Testis (tissue), 3 donors: ENCODE measurements around the gene SPRR2G. TPM values are rescaled to one million over a fixed set of nuclear protein-coding genes. Genes with fewer than 3 reads are reported as not detected.
"Not testable (repeated sequence)": the region's sequence is repeated elsewhere in the genome, so short reads cannot be mapped to it uniquely, and the experiment has no call there.

Source experiments
- DNase-seq: peaks from one replicate; pipeline ENCODE4 v3.0.0-alpha.2; 2019
- H3K27ac ChIP-seq, 2 donors: fragments of 200-600 bp; sonication (generic); one replicate each; pipeline ENCODE4 v1.5.1; 2019
- H3K27me3 ChIP-seq: fragments of 200-600 bp; sonication (generic); one replicate; pipeline ENCODE4 v1.5.1; 2019
- H3K36me3 ChIP-seq: fragments of 200-600 bp; sonication (generic); one replicate; pipeline ENCODE4 v1.5.1; 2017; ENCODE audit warnings: low read depth; ENCODE audit errors: missing control alignments
- H3K4me1 ChIP-seq: fragments of 200-600 bp; sonication (generic); one replicate; pipeline ENCODE4 v1.5.1; 2019
- H3K4me3 ChIP-seq, 2 donors: fragments of 200-600 bp; sonication (generic); one replicate each; pipeline ENCODE4 v1.5.1; 2017 to 2019
- H3K9me3 ChIP-seq: fragments of 200-600 bp; sonication (generic); one replicate; pipeline ENCODE4 v1.5.1; 2017
- POLR2A ChIP-seq: fragments of 450-650 bp; IDR thresholded peaks from one replicate; pipeline ENCODE4 v1.6.1; 2017; ENCODE audit warnings: antibody characterized with exemption, mild to moderate bottlenecking, moderate library complexity
- WGBS, 2 donors: methylation state at CpG; one replicate each; pipeline ENCODE4 v1.1.5; 2018; 5-methylcytosine and 5-hydroxymethylcytosine counted together
- intact Hi-C: fragments of 100-400 bp; cut with DNase I; formaldehyde crosslinking; loops from one replicate; pipeline ENCODE4 v1.15.1; 2023; ENCODE audit warnings: low total_unique reads
- polyA plus RNA-seq: library from polyadenylated mRNA; stranded (reverse); fragments of 350-450 nt; fragmentation: Illumina TruSeq; extraction: RNeasy Lipid Tissue Mini Kit (QIAGEN cat#74804); gene quantifications from one replicate; pipeline ENCODE4 v1.2.3, GENCODE V29; 2014; ENCODE audit warnings: low read depth, low replicate concordance; ENCODE audit not compliant: insufficient read depth
- small RNA-seq, 2 donors: library from RNA; depleted of rRNA; stranded (forward); fragments of <200 nt; gene quantifications; one replicate each; pipeline ENCODE3, GENCODE V24; 2016
- total RNA-seq, 2 donors: library from RNA; depleted of rRNA; stranded (reverse); fragments of >200 nt; gene quantifications; one replicate each; pipeline ENCODE4 v1.2.3, GENCODE V29; 2016
- TF ChIP-seq, protein P1 (sequence below), 3 experiments: fragments of 450-650 bp in 2 of 3; fragments of 200-600 bp in 1 of 3; sonication (generic) in 1 of 3; IDR thresholded peaks; one replicate each; pipeline ENCODE4 v1.5.1; 2016 to 2019; ENCODE audit warnings: antibody characterized with exemption in 3 of 3, mild to moderate bottlenecking in 2 of 3, moderate library complexity in 1 of 3

SPRR2G gene
- total and polyA plus RNA-seq, 3 donors from 2014 or later, result 1.9 TPM; not detected in 2

DNA sequence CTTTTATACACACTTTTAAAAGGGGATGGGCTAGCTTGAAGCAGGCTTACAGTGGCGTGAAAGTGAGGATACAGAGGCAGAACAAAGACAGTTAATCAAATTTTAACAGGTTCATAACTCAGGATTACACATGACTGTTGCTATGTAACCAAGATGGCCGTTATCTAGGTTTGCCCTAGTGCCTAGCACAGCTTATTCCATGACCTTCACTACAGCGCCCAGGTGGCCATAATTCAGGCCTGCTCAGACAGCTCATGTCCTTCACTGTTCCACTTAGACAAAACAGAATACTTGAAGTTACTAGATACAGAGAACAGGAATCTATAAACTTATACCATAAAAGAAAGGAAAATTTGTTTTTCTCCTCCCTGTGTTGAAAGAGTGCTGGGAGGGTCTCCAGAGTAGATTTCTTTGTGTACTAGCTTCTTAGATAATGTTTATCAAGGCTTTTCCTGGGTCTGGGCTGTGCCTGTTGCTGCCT is 31.2 kb downstream of the SPRR2G start:
- H3K27me3 ChIP-seq, result no peaks in the 10 kb centered on the region
- no peaks in the 10 kb centered on the region for H3K36me3 ChIP-seq
- intact Hi-C loops, result no loop called here
- H3K9me3 ChIP-seq, result no peaks in the 10 kb centered on the region
- peaks cover 6% of the 10 kb centered on the region for H3K4me1 ChIP-seq
- peak overlapping the region in 1 of 2 donors; percentile 48 for H3K27ac ChIP-seq
- WGBS, 2 donors, result 30 to 52% methylated on average over 3 of the region's 3 CpGs
- peak; percentile 25 for DNase-seq
- TF ChIP-seq, protein P1, sequence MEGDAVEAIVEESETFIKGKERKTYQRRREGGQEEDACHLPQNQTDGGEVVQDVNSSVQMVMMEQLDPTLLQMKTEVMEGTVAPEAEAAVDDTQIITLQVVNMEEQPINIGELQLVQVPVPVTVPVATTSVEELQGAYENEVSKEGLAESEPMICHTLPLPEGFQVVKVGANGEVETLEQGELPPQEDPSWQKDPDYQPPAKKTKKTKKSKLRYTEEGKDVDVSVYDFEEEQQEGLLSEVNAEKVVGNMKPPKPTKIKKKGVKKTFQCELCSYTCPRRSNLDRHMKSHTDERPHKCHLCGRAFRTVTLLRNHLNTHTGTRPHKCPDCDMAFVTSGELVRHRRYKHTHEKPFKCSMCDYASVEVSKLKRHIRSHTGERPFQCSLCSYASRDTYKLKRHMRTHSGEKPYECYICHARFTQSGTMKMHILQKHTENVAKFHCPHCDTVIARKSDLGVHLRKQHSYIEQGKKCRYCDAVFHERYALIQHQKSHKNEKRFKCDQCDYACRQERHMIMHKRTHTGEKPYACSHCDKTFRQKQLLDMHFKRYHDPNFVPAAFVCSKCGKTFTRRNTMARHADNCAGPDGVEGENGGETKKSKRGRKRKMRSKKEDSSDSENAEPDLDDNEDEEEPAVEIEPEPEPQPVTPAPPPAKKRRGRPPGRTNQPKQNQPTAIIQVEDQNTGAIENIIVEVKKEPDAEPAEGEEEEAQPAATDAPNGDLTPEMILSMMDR (IDR thresholded peaks at IDR 0.05), result no peak
- no peak for TF ChIP-seq POLR2A
- no peak overlapping the region for H3K4me3 ChIP-seq

GRCh38 chr1:153115264-153115663 is 35.4 kb downstream of the SPRR2G start:
- DNase-seq, H3K9me3 ChIP-seq, H3K27ac ChIP-seq, H3K27me3 ChIP-seq, H3K4me1 ChIP-seq, intact Hi-C loops, H3K4me3 ChIP-seq, H3K36me3 ChIP-seq: not testable (repeated sequence)

DNA sequence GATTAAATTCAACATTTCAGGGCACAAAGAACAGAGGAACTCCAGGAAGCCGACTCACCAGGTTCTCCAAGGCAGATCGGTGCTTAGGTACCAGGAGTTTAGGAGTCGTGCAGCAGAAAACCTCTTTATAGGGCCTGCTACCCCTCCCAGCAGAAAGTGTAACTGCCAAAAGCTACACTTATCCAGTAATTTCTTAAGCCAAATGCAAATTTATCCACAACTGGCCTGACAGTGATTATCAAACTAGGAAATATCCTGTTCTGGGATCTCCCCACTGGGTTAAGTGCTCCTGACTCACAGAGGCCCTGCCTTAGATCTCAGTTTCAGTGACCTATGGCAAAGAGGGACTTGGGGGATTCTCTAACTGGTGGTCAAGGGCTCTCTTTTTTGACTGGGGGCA is 37.3 kb downstream of the SPRR2G start, which contains the start of gene SPRR2F:
SPRR2F (minus strand) TSS at position 101 of the 400 bp plus-strand sequence. CDS start 783 bp downstream, outside the sequence.
- Histone ChIP-seq H3K27ac (no peak within 1 kb of the TSS), H3K9me3 (no peaks in the 10 kb centered on the region), H3K27me3 (no peaks in the 10 kb centered on the region), H3K4me1 (no peaks in the 10 kb centered on the region), H3K36me3 (no peaks in the 10 kb centered on the region), H3K4me3 (no peak within 1 kb of the TSS)
- 88 to 95% methylated on average over 3 of the region's 3 CpGs for WGBS, 2 donors
- no peak for TF ChIP-seq POLR2A
- TF ChIP-seq, protein P1 (IDR thresholded peaks at IDR 0.05), result no peak
- intact Hi-C loops, result no loop called here
- no peak for DNase-seq

GRCh38 chr1:153112454-153112853 is 38.2 kb downstream of the SPRR2G start:
- H3K4me3 ChIP-seq, H3K4me1 ChIP-seq, H3K27me3 ChIP-seq, H3K9me3 ChIP-seq, DNase-seq, H3K36me3 ChIP-seq, intact Hi-C loops, H3K27ac ChIP-seq: not testable (repeated sequence)
- WGBS, 2 donors, result 71 to 76% methylated on average over 5 of the region's 5 CpGs

- Histone ChIP-seq H3K4me3 (no peak overlapping the region), H3K27me3 (no peaks in the 10 kb centered on the region), H3K4me1 (no peaks in the 10 kb centered on the region), H3K27ac (no peak overlapping the region), H3K36me3 (no peaks in the 10 kb centered on the region), H3K9me3 (no peaks in the 10 kb centered on the region)
- no peak for DNase-seq
- no peak for TF ChIP-seq POLR2A
- TF ChIP-seq, protein P1 (IDR thresholded peaks at IDR 0.05), result no peak
- intact Hi-C loops, result no loop called here
- 90 to 94% methylated on average over 5 of the region's 5 CpGs for WGBS, 2 donors
Observed at GRCh38 chr1:153100245-153100644, 50.4 kb downstream of the SPRR2G start.

Small RNA genes within 50 kb of the gene (small RNA-seq; reads per million reads assigned to genes)
- gene SPRR2C, result 0 reads per million in 2 donors

Other genes with a start within 250 kb of the SPRR2G start
- not detected for gene IVL, start 242.3 kb downstream of the SPRR2G start, total RNA-seq
- gene IVL, start 242.3 kb downstream of the SPRR2G start, polyA plus RNA-seq, result not detected
- not detected for gene SPRR5, start 203.7 kb downstream of the SPRR2G start, total RNA-seq
- gene SPRR5, start 203.7 kb downstream of the SPRR2G start, polyA plus RNA-seq, result not detected
- gene SPRR4, start 180.2 kb downstream of the SPRR2G start, total RNA-seq, result 1 to 10 TPM in 1 of 2 donors, under 1 TPM in 1; 0.81 to 8.4 TPM
- gene SPRR4, start 180.2 kb downstream of the SPRR2G start, polyA plus RNA-seq, result 9.5 TPM
- gene SPRR1A, start 166.8 kb downstream of the SPRR2G start, total RNA-seq, result not detected
- gene SPRR1A, start 166.8 kb downstream of the SPRR2G start, polyA plus RNA-seq, result not detected
- not detected for gene SPRR3, start 149.1 kb downstream of the SPRR2G start, total RNA-seq
- not detected for gene SPRR3, start 149.1 kb downstream of the SPRR2G start, polyA plus RNA-seq
- gene SPRR1B, start 119.7 kb downstream of the SPRR2G start, total RNA-seq, result not detected
- not detected for gene SPRR1B, start 119.7 kb downstream of the SPRR2G start, polyA plus RNA-seq
- under 1 TPM in 1 of 2 donors, not detected in 1; 0.56 TPM for gene SPRR2D, start 109.8 kb downstream of the SPRR2G start, total RNA-seq
- 0.74 TPM for gene SPRR2D, start 109.8 kb downstream of the SPRR2G start, polyA plus RNA-seq
- not detected for gene SPRR2A, start 93.4 kb downstream of the SPRR2G start, total RNA-seq
- not detected for gene SPRR2A, start 93.4 kb downstream of the SPRR2G start, polyA plus RNA-seq
- under 1 TPM in 1 of 2 donors, not detected in 1; 0.62 TPM for gene SPRR2B, start 79.3 kb downstream of the SPRR2G start, total RNA-seq
- 12.4 TPM for gene SPRR2B, start 79.3 kb downstream of the SPRR2G start, polyA plus RNA-seq
- not detected for gene SPRR2E, start 56.4 kb downstream of the SPRR2G start, total RNA-seq
- 1.4 TPM for gene SPRR2E, start 56.4 kb downstream of the SPRR2G start, polyA plus RNA-seq
- gene SPRR2F, start 37.4 kb downstream of the SPRR2G start, total RNA-seq, result 1 to 10 TPM in 1 of 2 donors, not detected in 1; 4.9 TPM
- gene SPRR2F, start 37.4 kb downstream of the SPRR2G start, polyA plus RNA-seq, result 21.6 TPM
- 100 to 1,000 TPM; 124 to 467 TPM for gene LELP1, start 52.5 kb upstream of the SPRR2G start, total RNA-seq
- 847 TPM for gene LELP1, start 52.5 kb upstream of the SPRR2G start, polyA plus RNA-seq
- 1 to 10 TPM in 1 of 2 donors, under 1 TPM in 1; 0.31 to 2.8 TPM for gene PRR9, start 66.7 kb upstream of the SPRR2G start, total RNA-seq
- 3.5 TPM for gene PRR9, start 66.7 kb upstream of the SPRR2G start, polyA plus RNA-seq
- under 1 TPM; 0.25 to 0.31 TPM for gene LORICRIN, start 108.8 kb upstream of the SPRR2G start, total RNA-seq
- not detected for gene LORICRIN, start 108.8 kb upstream of the SPRR2G start, polyA plus RNA-seq
- not detected for gene PGLYRP3, start 162.1 kb upstream of the SPRR2G start, total RNA-seq
- 0.28 TPM for gene PGLYRP3, start 162.1 kb upstream of the SPRR2G start, polyA plus RNA-seq
- gene PGLYRP4, start 198.0 kb upstream of the SPRR2G start, total RNA-seq, result under 1 TPM in 1 of 2 donors, not detected in 1; 0.12 TPM
- 0.17 TPM for gene PGLYRP4, start 198.0 kb upstream of the SPRR2G start, polyA plus RNA-seq
- gene S100A9, start 207.0 kb upstream of the SPRR2G start, total RNA-seq, result 10 to 100 TPM in 1 of 2 donors, 1 to 10 TPM in 1; 4.6 to 10.7 TPM
- 36.6 TPM for gene S100A9, start 207.0 kb upstream of the SPRR2G start, polyA plus RNA-seq
- not detected for gene S100A12, start 224.7 kb upstream of the SPRR2G start, total RNA-seq
- not detected for gene S100A12, start 224.7 kb upstream of the SPRR2G start, polyA plus RNA-seq
- 1 to 10 TPM; 1.3 to 3.0 TPM for gene S100A8, start 240.2 kb upstream of the SPRR2G start, total RNA-seq
- gene S100A8, start 240.2 kb upstream of the SPRR2G start, polyA plus RNA-seq, result 20.3 TPM